G401 (cell line): Measurements from ENCODE around the gene LSM5. TPM values are rescaled to one million over a fixed set of nuclear protein-coding genes. Genes with fewer than 3 reads are reported as not detected.
"Not testable (repeated sequence)": the region's sequence is repeated elsewhere in the genome, so short reads cannot be mapped to it uniquely, and the experiment has no call there.

Experiments
- DNase-seq: peaks from one replicate; pipeline ENCODE4 v3.0.0-alpha.2; 2015; ENCODE audit warnings: low spot score
- in situ Hi-C: cut with HindIII; loops from 2 replicates; pipeline ENCODE4 v1.10.0; 2016; ENCODE audit warnings: low sequenced_read_pairs, mixed read lengths
- total RNA-seq: library from RNA; depleted of rRNA; stranded (reverse); fragments of >200 nt; shearing (Covaris generic); gene quantifications from 2 replicates; pipeline ENCODE4 v1.2.3, GENCODE V29; 2014

Gene LSM5
- total RNA-seq, 1 experiment from 2014 or later: 35.9 TPM

- in situ Hi-C loops: no loop called here
Measured at GRCh38 chr7:32507414-32507813, 17.2 kb upstream of the LSM5 start.

DNA sequence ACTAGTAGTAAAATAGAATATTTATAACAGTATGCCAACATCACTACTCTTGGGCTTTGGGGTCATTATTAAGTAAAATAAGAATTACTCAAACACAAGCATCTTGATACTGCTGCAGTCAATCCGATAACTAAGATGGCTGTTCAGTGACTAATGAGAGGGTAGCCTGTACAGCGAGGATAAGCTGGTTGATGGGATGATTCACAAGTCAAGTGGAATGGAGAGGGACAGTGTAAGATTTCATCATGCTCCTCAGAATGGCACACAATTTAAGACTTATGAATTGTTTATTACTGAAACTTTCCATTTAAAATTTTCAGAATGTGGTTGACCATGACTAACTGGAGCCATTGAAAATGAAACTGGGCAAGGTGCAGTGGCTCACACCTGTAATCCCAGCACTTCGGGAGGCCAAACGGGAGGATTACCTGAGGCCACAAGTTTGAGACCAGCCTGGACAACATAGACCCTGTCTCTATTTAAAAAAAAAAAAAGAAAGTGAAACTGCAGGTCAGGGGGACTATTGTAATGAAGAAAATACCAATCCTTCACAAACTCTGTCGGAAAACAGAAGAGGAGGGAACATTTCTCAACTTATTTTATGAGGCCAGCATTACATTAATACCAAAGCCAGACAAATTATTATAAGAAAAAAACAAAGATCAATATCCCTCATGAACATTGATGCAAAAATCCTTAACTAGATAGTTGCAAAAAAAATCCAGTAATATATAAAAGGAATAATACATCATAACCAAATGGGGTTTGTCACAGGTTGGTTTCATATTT lies 16.3 kb upstream of the LSM5 start:
- DNase-seq: no peak
- in situ Hi-C loops: no loop called here

More at GRCh38 chr7:32507414-32507813, 17.2 kb upstream of the LSM5 start:
- no peak for DNase-seq

DNA sequence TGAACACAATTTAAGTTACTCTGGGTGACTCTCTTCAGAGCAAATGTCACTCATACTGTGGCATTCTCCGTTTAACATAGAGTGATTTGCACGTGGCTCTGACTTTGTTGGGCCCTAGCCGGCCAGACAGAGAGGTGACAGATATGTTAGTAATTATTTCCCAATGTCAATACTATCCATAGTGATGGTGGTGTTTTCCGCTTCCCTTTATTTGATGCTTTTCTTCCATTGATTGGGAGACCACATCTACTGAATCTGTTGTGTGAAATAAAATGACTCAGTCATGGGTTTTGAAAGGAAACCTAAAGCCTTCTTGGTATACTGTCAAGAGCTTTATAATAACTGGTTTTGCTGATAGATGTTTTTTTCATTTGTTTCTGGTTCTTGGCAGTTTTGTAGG lies 12.5 kb upstream of the LSM5 start:
- in situ Hi-C loops: no loop called here
- DNase-seq: no peak

GRCh38 chr7:32501522-32501921 lies 11.3 kb upstream of the LSM5 start:
- no peak for DNase-seq
- in situ Hi-C loops: no loop called here

GRCh38 chr7:32500922-32501341 lies 10.8 kb upstream of the LSM5 start:
- DNase-seq: peak; percentile 3
- in situ Hi-C loops: no loop called here

GRCh38 chr7:32500216-32500615 lies 10.0 kb upstream of the LSM5 start:
- in situ Hi-C loops, DNase-seq: not testable (repeated sequence)

GRCh38 chr7:32499755-32500154 lies 9.6 kb upstream of the LSM5 start:
- in situ Hi-C loops, DNase-seq: not testable (repeated sequence)

DNA sequence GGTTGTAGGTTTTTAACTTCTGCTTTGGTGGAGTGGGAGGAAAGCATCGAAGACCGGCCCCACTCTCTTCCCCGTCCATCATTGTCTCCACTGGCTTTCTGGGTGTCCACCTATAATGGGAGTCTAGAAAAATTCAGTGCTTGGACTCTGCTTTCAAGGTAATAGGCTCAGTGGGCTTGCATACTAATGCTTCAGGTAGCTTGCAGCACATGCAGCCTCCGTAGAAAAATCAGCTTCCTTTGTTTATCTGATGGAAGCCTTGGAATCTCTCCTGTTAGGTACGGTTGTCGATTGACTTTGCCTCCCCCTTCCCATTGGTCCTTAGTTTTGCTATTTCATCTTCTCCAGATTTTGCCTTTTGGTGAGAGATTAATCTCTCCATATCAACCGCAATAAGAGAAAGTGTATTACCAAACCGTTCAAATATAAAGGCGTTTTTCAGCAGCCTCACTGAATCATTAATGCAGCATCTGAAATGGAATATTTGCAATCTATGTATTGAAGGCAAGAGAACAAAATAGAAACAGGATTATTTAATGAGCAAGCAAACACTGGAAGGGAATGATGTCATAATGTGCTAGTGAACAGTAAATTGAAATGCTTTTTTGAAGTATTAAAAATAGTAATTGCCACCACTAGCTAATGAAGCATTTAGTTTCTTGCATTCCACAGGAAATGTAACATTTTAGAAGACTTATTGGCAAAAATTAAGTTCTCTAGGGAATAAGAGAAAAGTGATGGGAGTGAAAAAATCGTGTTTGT lies 6.1 kb upstream of the LSM5 start:
- in situ Hi-C loops: no loop called here
- peak; percentile 59 for DNase-seq

DNA sequence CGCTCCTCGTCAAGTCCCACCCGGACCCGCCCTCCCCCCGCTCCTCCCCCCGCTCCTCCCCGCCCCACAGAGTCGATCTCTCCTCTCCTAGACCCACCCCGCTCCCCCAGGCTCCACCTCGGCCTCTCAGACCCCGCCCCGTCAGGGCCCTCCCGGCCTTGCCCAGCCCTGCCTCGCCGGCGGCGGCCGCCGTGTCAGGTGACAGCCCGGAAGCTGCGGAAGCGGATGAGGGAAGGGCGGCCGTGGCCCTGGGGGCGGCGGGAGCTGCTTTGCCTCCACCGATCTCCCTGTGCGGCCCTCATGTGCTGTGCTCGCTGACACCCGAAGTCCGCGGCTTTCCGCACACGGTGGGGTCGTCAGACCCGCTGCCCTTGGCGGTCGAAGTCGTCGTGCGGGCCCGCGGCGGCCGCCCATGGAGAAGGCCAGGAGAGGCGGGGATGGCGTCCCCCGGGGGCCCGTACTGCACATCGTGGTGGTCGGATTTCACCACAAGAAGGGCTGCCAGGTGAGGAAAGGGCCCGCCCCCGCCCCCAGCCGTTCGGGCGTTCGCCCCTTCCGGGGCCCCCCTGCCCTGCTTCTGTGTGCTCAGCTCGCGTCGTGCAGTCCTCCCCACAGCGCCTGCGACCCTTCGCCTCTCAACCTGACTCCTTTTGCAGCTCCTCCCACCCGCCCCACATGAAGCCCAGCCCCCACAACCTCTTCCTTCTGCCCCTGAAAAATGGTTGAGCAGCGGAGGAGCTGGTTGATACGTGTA lies 5.3 kb upstream of the LSM5 start, which contains the start of gene AVL9:
TSS of gene AVL9 (plus strand) at position 192 of the 754 bp plus-strand sequence. CDS start at position 413, 221 bp downstream.
- in situ Hi-C loops: no loop called here
- peak; percentile 98 for DNase-seq

DNA sequence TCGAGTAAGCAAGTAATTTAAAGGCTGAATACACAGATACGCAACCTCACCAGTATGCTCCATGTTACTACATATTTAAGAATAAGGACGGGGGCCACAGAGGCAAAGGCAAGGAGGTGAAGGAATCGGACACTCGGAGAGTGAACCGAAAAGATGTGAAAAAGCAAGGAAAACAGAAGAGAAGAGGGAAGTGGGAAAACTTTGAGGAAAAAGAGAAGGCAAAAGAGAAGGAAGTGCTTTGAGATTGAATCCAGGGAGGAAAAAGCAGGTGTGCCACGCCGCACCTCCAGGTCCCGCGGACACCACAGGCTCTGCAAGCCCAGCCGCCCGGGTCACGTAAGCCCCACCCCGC lies 4.7 kb upstream of the LSM5 start:
- in situ Hi-C loops: no loop called here
- DNase-seq: no peak

GRCh38 chr7:32489788-32490126 lies 423 bp downstream of the LSM5 start:
- no peak for DNase-seq
- in situ Hi-C loops: no loop called here

GRCh38 chr7:32481921-32482320 lies 8.3 kb downstream of the LSM5 start:
- in situ Hi-C loops: no loop called here
- DNase-seq: no peak

DNA sequence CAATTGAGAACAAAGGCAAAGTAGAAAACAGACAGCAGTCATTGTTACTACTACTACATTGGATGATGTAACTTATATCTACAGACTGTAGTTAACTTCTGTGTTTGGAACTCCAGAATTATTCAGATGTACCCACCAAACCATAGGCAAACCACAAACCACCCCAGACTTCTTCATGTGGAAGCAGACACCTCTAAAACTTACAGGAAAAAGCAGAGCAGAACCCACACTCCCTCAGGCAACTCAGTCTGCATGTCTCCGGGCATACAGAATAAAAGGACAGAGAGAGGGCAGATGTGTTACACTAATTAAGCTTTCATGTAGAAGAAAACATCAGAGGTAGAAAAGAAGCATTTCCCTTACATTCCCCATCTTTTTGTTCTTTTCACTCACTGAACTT lies 9.0 kb downstream of the LSM5 start:
- in situ Hi-C loops: no loop called here
- no peak for DNase-seq

GRCh38 chr7:32479574-32480200 lies 10.5 kb downstream of the LSM5 start:
- in situ Hi-C loops: no loop called here
- peak; percentile 32 for DNase-seq

DNA sequence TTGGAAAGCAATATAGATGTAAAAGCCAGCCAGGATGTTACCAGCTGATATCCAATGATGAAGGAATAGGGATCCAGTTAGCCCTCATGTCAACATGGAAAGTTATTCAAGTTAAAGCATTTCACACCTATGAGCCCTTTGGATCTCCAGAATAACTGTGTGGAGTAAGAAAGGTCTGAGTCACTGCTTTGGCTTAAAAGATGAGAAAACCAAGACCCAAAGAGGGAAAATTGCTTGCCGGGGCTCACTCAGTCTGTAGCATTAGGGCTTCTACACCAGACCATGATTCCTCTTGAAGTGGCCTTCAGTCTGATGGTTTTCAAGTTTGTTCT lies 12.6 kb downstream of the LSM5 start:
- in situ Hi-C loops: no loop called here
- DNase-seq: no peak

DNA sequence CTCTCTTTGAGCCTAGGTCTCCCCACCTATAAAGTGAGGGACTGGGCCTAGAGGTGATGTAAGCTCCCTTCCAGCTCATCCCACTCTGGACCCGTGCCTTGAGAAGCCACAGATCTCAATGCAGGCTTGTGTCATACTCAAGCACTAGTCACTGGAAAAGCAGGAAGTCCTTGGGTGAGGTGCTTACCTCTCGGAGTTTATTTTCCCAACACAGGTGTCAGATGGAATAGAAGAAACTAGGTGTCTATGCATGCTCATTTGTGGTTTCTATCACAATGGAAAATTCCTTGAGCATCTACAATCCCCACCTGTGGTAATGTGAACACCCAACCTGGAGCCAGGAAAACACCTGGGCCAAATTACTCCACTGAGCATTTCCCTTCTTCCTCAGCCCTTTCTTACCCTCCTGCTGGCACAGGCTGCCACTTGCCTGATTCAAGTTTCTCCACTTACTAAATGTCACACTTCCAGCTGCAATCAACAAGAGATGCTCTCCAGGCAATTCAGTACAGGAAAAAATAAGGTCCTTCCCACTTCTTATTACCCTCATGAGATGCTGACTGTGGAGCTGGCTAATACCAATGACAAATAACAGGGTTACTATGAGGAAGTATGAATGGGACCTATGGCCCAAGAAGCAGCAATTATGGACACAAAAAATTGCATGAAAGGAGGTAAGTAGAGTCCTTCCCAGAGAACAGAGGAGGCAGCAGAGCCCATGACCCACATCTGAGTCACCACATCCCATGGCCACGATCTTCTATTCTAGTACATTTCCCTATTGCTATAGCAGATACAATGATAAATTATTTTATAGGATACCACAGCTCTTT lies 13.1 kb downstream of the LSM5 start:
- in situ Hi-C loops: no loop called here

GRCh38 chr7:32474008-32474407 lies 16.2 kb downstream of the LSM5 start:
- no peak for DNase-seq
- in situ Hi-C loops: no loop called here

More for the DNA sequence above, 13.1 kb downstream of the LSM5 start:
- DNase-seq: no peak

DNA sequence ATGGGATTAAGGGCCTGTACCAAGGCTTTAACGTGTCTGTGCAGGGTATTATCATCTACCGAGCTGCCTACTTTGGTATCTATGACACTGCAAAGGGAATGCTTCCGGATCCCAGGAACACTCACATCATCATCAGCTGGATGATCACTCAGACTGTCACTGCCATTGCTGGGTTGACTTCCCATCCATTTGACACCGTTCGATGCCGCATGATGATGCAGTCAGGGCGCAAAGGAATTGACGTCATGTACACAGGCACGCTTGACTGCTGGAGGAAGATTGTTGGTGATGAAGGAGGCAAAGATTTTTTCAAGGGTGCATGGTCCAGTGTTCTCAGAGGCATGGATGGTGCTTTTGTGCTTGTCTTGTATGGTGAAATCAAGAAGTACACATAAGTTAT lies 18.2 kb downstream of the LSM5 start:
- DNase-seq: no peak
- in situ Hi-C loops: no loop called here

- in situ Hi-C loops: no loop called here
Measured at GRCh38 chr7:32470871-32471270, 19.3 kb downstream of the LSM5 start.

More at GRCh38 chr7:32470871-32471270, 19.3 kb downstream of the LSM5 start:
- no peak for DNase-seq
